Vagina (tissue), 2 donors: ENCODE results near the gene TAMALIN.

Experiments
- POLR2A ChIP-seq, 2 donors: fragments of 450-650 bp; IDR thresholded peaks; one replicate each; pipeline ENCODE4 v1.6.1; 2017; ENCODE audit warnings: antibody characterized with exemption in 2 of 2, mild to moderate bottlenecking in 2 of 2, moderate library complexity in 2 of 2
- TF ChIP-seq, protein P1 (sequence below), 3 experiments: fragments of 450-650 bp in 2 of 3; fragments of 200-600 bp in 1 of 3; sonication (generic) in 1 of 3; IDR thresholded peaks; one replicate each; pipeline ENCODE4 v1.5.1; 2017 to 2019; ENCODE audit warnings: antibody characterized with exemption in 3 of 3, mild to moderate bottlenecking in 2 of 3, moderate library complexity in 2 of 3

- TF ChIP-seq, protein P1, sequence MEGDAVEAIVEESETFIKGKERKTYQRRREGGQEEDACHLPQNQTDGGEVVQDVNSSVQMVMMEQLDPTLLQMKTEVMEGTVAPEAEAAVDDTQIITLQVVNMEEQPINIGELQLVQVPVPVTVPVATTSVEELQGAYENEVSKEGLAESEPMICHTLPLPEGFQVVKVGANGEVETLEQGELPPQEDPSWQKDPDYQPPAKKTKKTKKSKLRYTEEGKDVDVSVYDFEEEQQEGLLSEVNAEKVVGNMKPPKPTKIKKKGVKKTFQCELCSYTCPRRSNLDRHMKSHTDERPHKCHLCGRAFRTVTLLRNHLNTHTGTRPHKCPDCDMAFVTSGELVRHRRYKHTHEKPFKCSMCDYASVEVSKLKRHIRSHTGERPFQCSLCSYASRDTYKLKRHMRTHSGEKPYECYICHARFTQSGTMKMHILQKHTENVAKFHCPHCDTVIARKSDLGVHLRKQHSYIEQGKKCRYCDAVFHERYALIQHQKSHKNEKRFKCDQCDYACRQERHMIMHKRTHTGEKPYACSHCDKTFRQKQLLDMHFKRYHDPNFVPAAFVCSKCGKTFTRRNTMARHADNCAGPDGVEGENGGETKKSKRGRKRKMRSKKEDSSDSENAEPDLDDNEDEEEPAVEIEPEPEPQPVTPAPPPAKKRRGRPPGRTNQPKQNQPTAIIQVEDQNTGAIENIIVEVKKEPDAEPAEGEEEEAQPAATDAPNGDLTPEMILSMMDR (IDR thresholded peaks at IDR 0.05), result no peak
- TF ChIP-seq POLR2A (IDR thresholded peaks at IDR 0.05), result peak in 1 of 2 donors; percentile 9
Observed at GRCh38 chr12:52007158-52007921, 594 bp downstream of the TAMALIN start.
